Right lobe of liver (tissue), 4 donors: Measurements from ENCODE around the gene ABHD2.
A peak's percentile ranks its signal among the peaks of the same experiment; 100 is the strongest.

Experiments
- CTCF ChIP-seq, 4 donors: fragments of 200-600 bp in 3 of 4; fragments of 450-650 bp in 1 of 4; IDR thresholded peaks; one replicate each; pipeline versions ENCODE4 v1.5.1 to v1.8.0; 2016 to 2022; ENCODE audit warnings: antibody characterized with exemption in 4 of 4, mild to moderate bottlenecking in 2 of 4
- POLR2A ChIP-seq: fragments of 450-650 bp; IDR thresholded peaks from one replicate; pipeline ENCODE4 v1.6.1; 2017; ENCODE audit warnings: antibody characterized with exemption, mild to moderate bottlenecking
- donor health status: DM: no; HTN: no; CAD: no.
- donor health status: DM: no; HTN: no; CAD: no.
- donor health status: DM: no; HTN: yes; CAD: no.

DNA sequence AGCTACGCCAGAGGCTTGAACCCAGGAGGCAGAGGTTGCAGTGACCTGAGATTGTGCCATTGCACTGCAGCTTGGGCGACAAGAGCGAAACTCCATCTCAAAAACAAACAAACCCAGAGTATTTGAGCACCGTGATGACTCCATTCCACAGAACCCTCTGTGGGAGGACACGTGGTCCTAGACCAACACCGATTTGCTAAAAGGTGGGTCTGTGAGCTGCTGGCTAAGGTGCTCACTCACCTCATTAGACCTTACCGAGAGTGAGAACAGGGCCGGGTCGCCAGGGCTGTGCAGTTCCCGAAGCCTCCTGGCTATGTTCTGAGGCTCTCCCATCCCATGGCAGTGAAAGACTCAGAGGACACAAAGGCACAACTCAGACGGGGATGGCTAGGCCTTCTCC, 17.9 kb downstream of the ABHD2 start:
- TF ChIP-seq CTCF (IDR thresholded peaks at IDR 0.05), result no peak
- peak; percentile 80 for TF ChIP-seq POLR2A
